Activated naive CD8-positive, alpha-beta T cell treated with anti-CD3 and anti-CD28 coated beads, Interleukin-2, amount 10 ng/mL, durations not matched to agents 7 days and 5 days (primary cell): ENCODE results near the gene MAGIX. TPM values are rescaled to one million over a fixed set of nuclear protein-coding genes. Genes with fewer than 3 reads are reported as not detected.
"Not testable (repeated sequence)": the region's sequence is repeated elsewhere in the genome, so short reads cannot be mapped to it uniquely, and the experiment has no call there.

Experiments used
- ATAC-seq: fragments of 150-1000 bp; cut with Tn5 transposase; one replicate; pipeline ENCODE4 v1.10.0; 2021; ENCODE audit warnings: low read depth, moderate library complexity
- POLR2A ChIA-PET: fragments of 350-600 bp; sonication (Branson Sonifier 250); formaldehyde crosslinking; loops from one replicate; lab custom pipeline; 2021; ENCODE audit warnings: antibody characterized with exemption; lab: Charles Lee
- DNase-seq: peaks from one replicate; pipeline ENCODE4 v3.0.0; 2021
- H3K27ac Mint-ChIP-seq: one replicate; pipeline ENCODE4 v1.8.0; 2022; ENCODE audit warnings: mild to moderate bottlenecking, mixed read lengths
- H3K27me3 Mint-ChIP-seq: one replicate; pipeline ENCODE4 v1.8.0; 2022; ENCODE audit warnings: mild to moderate bottlenecking, moderate library complexity, mixed read lengths
- H3K36me3 Mint-ChIP-seq: one replicate; pipeline ENCODE4 v1.8.0; 2021; ENCODE audit warnings: mild to moderate bottlenecking, mixed read lengths
- H3K4me1 Mint-ChIP-seq: one replicate; pipeline ENCODE4 v1.8.0; 2021; ENCODE audit warnings: mixed read lengths
- H3K4me3 Mint-ChIP-seq: one replicate; pipeline ENCODE4 v1.8.0; 2022; ENCODE audit warnings: mild to moderate bottlenecking, moderate library complexity, mixed read lengths
- H3K9me3 Mint-ChIP-seq: one replicate; pipeline ENCODE4 v1.8.0; 2021; ENCODE audit warnings: mixed read lengths
- total RNA-seq, 2 experiments: library from RNA; stranded (reverse); gene quantifications; one replicate each; pipeline ENCODE4 v1.2.3, GENCODE V29; 2021

Gene MAGIX
- total RNA-seq, result 1 to 10 TPM in 1 of 2 experiments, under 1 TPM in 1; 0.91 to 1.1 TPM

DNA sequence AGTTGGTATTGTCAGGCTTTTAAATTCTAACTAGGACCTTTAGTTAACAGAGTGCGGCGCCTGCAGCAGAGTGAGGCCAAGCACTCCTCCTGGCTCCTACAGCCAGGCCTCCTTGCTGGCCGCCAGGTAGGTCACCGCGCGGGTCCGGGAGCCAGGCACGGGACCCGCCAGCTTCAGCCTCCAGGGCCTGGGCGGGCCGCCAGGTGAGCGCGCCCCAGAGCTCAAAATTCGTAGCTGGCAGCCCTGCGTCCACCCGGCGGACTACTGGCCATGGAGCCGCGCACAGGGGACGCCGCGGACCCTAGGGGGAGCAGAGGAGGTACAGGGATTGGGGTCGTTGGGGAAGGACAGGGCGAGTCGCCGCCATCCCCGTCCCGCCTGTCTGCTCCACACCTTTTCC lies at the start of gene MAGIX:
Gene MAGIX (plus strand): TSS at position 139 of the 400 bp plus-strand sequence. CDS start 132 bp downstream, at position 271.
- peaks cover 24% of the 10 kb centered on the region for H3K4me1 Mint-ChIP-seq
- DNase-seq (no peak), ATAC-seq (no peak)
- H3K9me3 Mint-ChIP-seq, result no peaks in the 10 kb centered on the region
- peak within 1 kb of the TSS; percentile 70 for H3K27ac Mint-ChIP-seq
- H3K4me3 Mint-ChIP-seq, result peak within 1 kb of the TSS; percentile 88
- no peaks in the 10 kb centered on the region for H3K27me3 Mint-ChIP-seq
- no peaks in the 10 kb centered on the region for H3K36me3 Mint-ChIP-seq
- POLR2A ChIA-PET, result no interaction called here

GRCh38 chrX:49116076-49116475 lies 46.5 kb upstream of the MAGIX start:
- Mint-ChIP-seq H3K27ac (no peak overlapping the region), H3K4me3 (no peak overlapping the region), H3K4me1 (peaks cover 12% of the 10 kb centered on the region), H3K9me3 (no peaks in the 10 kb centered on the region), H3K36me3 (peaks cover 13% of the 10 kb centered on the region), H3K27me3 (no peaks in the 10 kb centered on the region)
- POLR2A ChIA-PET, result no interaction called here
- no peak for DNase-seq
- no peak for ATAC-seq

DNA sequence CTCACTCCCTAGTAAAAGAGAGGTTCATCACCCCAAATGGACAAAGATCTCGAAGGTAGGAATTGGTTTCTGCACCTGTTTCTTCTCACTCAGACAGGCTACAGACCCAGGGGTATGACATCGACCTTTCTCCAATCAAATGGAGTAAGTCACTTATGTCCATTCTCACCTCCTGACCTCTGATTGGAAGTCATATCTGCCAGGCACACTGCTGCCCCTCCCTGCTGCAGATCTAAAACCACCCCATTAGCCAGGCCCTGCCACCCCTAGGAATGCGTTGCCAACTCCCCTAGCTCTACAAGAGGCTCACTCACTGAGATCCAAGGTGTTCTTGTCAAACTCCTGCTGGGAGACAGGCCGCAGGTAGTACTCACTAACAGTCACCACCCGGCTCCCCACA lies 45.8 kb upstream of the MAGIX start:
- POLR2A ChIA-PET, result no interaction called here
- peak overlapping the region; percentile 9 for H3K4me3 Mint-ChIP-seq
- no peaks in the 10 kb centered on the region for H3K9me3 Mint-ChIP-seq
- peak overlapping the region; percentile 58 for H3K27ac Mint-ChIP-seq
- H3K36me3 Mint-ChIP-seq, result peaks cover 15% of the 10 kb centered on the region
- ATAC-seq, result no peak
- peaks cover 14% of the 10 kb centered on the region for H3K4me1 Mint-ChIP-seq
- no peak for DNase-seq
- no peaks in the 10 kb centered on the region for H3K27me3 Mint-ChIP-seq

DNA sequence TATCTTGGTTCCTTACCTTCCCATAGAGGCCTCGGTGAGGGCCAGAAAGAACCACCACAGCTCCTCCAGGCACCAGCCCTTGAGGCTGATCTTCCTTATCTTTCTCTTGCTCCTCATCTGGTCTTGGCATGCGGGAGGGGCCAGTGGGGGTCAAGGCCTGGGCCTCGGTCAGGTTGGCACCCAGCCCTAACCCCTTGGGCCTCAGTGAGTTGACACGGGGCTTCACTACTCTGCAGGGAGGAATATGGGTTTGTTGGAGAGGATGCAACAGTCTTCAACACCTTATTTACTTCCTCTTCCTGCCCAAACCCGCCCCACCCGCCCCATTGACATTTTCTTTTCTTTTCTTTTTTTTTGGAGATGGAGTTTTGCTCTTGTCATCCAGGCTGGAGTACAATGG lies 45.0 kb upstream of the MAGIX start:
- Mint-ChIP-seq H3K4me3 (peak overlapping the region; percentile 80), H3K4me1 (peaks cover 16% of the 10 kb centered on the region), H3K27me3 (no peaks in the 10 kb centered on the region), H3K36me3 (peaks cover 15% of the 10 kb centered on the region), H3K9me3 (no peaks in the 10 kb centered on the region), H3K27ac (peak overlapping the region; percentile 94)
- no peak for DNase-seq
- POLR2A ChIA-PET, result no interaction called here
- ATAC-seq, result no peak

GRCh38 chrX:49120091-49120490 lies 42.5 kb upstream of the MAGIX start:
- no peak for DNase-seq
- Mint-ChIP-seq H3K27ac (peak overlapping the region; percentile 56), H3K9me3 (no peaks in the 10 kb centered on the region), H3K4me1 (peaks cover 26% of the 10 kb centered on the region), H3K27me3 (no peaks in the 10 kb centered on the region), H3K36me3 (peaks cover 17% of the 10 kb centered on the region), H3K4me3 (peak overlapping the region; percentile 49)
- no peak for ATAC-seq
- POLR2A ChIA-PET, result interaction anchor here (1.2 kb wide), 1 partner anchor 19 kb away, joined by 3 read pairs; no protein-coding TSS in a partner anchor

DNA sequence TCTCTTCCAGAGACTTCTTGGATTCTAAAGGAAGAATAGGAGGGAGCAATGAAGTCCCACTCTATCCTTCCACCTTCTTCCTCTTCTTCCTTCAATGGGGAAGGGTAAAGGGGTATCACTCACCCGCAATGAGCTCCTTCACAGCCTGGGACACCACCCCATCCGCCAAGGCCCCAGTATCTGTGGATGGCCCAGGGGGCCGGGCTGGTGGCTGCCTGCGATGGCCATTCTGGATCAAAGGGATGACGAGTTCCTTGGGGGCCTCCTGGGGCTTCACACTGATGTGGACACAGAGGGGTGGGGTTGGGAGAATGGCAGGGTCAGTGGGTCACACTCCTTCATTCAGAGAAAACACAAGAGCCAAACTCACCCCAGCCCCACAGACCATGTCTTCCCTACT lies 40.1 kb upstream of the MAGIX start:
- ATAC-seq, result no peak
- Mint-ChIP-seq H3K27ac (peak overlapping the region; percentile 88), H3K27me3 (no peaks in the 10 kb centered on the region), H3K4me1 (peaks cover 22% of the 10 kb centered on the region), H3K9me3 (no peaks in the 10 kb centered on the region), H3K36me3 (peaks cover 12% of the 10 kb centered on the region), H3K4me3 (peak overlapping the region; percentile 97)
- POLR2A ChIA-PET, result interaction anchor here (1.2 kb wide), 1 partner anchor 22 kb away, joined by 3 read pairs; no protein-coding TSS in a partner anchor
- no peak for DNase-seq

DNA sequence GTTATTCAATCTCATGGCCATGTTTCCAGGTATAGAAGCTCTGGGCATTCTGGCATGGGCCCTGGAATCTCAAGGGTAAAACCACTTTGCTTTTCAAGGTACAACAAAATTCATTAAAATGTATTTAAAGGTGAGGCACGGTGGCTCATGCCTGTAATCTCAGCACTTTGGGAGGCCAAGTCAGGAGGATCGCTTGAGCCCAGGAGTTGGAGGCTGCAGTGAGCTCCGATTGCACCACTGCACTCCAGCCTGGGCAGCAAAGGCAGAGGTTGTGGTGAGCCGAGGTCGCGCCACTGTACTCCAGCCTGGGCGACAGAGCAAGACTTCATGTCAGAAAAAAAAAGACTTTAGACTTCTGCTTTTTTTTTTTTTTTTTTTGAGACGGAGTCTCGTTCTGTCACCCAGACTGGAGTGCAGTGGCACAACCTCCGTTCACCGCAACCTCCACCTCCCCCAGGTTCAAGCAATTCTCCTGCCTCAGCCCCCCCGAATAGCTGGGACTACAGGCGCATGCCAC lies 34.8 kb upstream of the MAGIX start:
- H3K27ac Mint-ChIP-seq, H3K4me1 Mint-ChIP-seq, DNase-seq, ATAC-seq, H3K36me3 Mint-ChIP-seq, POLR2A ChIA-PET, H3K9me3 Mint-ChIP-seq, H3K4me3 Mint-ChIP-seq, H3K27me3 Mint-ChIP-seq: not testable (repeated sequence)

DNA sequence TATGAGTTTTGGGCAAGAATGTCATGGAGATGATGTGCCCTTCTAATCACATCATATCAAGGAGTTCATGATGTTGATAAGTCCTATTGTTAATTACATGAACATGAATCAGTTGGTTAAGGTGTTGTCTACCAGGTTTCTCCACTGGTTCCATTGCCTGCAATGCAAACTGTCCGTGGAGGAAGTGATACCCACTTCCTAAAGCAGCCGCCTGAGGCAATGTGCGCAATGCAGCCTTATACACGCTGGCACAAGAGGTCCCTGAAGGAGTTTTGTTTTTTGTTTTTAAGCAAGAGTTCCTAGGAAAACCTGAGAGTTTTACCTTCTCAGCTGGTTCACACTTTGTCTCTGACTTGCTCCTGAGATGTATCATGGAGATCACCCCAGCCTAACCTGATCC lies 33.1 kb upstream of the MAGIX start:
- POLR2A ChIA-PET, result interaction anchor here (0.6 kb wide), 2 partner anchors 65 to 86 kb away, joined by 3 read pairs; partner anchors contain the start of gene TFE3
- no peak overlapping the region for H3K4me3 Mint-ChIP-seq
- no peaks in the 10 kb centered on the region for H3K36me3 Mint-ChIP-seq
- H3K27ac Mint-ChIP-seq, result no peak overlapping the region
- H3K27me3 Mint-ChIP-seq, result no peaks in the 10 kb centered on the region
- DNase-seq (no peak), ATAC-seq (no peak)
- no peaks in the 10 kb centered on the region for H3K9me3 Mint-ChIP-seq
- H3K4me1 Mint-ChIP-seq, result no peaks in the 10 kb centered on the region

GRCh38 chrX:49132275-49132674 lies 30.3 kb upstream of the MAGIX start:
- H3K36me3 Mint-ChIP-seq, H3K9me3 Mint-ChIP-seq, H3K4me3 Mint-ChIP-seq, DNase-seq, H3K27ac Mint-ChIP-seq, ATAC-seq, H3K4me1 Mint-ChIP-seq, H3K27me3 Mint-ChIP-seq: not testable (repeated sequence)
- POLR2A ChIA-PET, result interaction anchor here (0.6 kb wide), 1 partner anchor 18 kb away, joined by 3 read pairs; no protein-coding TSS in a partner anchor

- DNase-seq (no peak), ATAC-seq (no peak)
- Mint-ChIP-seq H3K27me3 (no peaks in the 10 kb centered on the region), H3K4me3 (no peak overlapping the region), H3K4me1 (no peaks in the 10 kb centered on the region), H3K27ac (no peak overlapping the region), H3K9me3 (no peaks in the 10 kb centered on the region), H3K36me3 (no peaks in the 10 kb centered on the region)
- POLR2A ChIA-PET, result no interaction called here
These were observed 28.8 kb upstream of the MAGIX start for GRCh38 chrX:49133759-49134158.

GRCh38 chrX:49137492-49137891 lies 25.1 kb upstream of the MAGIX start:
- Mint-ChIP-seq H3K4me3 (no peak overlapping the region), H3K27me3 (no peaks in the 10 kb centered on the region), H3K4me1 (no peaks in the 10 kb centered on the region), H3K36me3 (peaks cover 14% of the 10 kb centered on the region), H3K27ac (no peak overlapping the region), H3K9me3 (peaks cover 7% of the 10 kb centered on the region)
- POLR2A ChIA-PET, result no interaction called here
- DNase-seq (no peak), ATAC-seq (no peak)

DNA sequence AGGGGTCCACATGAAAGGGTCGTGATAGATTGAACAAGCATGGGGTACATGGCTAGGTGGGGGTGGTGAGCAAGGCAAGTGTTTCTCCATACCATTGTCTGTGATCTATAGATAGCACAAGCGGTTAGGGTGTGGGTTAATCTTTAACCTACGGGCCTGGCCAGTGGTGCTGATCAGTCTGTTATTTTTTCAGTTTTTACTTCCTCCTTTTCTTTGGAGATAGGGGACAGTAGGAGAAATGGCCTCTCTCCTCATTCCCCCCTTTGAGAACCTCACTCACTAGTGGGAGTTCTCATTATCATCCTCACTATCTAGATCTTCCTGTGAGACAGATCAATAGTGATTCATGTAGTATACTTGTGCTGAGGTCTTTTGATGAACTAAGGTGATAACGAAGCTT lies 22.8 kb upstream of the MAGIX start:
- no peak overlapping the region for H3K27ac Mint-ChIP-seq
- H3K27me3 Mint-ChIP-seq, result no peaks in the 10 kb centered on the region
- no peak overlapping the region for H3K4me3 Mint-ChIP-seq
- POLR2A ChIA-PET, result no interaction called here
- H3K9me3 Mint-ChIP-seq, result peaks cover 7% of the 10 kb centered on the region
- DNase-seq, result no peak
- H3K4me1 Mint-ChIP-seq, result no peaks in the 10 kb centered on the region
- H3K36me3 Mint-ChIP-seq, result peaks cover 14% of the 10 kb centered on the region
- ATAC-seq, result no peak

DNA sequence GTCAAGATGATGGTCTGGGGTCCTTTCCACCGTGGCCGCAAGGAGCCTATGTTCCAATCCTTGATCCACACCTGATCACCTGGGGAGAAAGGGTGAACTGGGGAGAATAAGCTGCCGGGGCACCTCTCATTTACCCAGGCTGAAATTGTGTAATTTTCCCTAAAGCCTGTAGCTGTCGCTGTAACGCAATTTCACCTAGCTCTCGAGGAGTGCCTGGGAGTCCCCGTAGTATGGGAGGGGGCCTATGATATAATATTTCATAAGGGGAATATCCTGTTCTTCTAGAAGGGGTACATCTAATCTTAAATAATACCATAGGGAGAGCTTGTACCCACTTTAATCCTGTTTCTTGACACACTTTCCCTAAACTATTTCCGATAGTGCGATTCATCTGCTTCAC lies 20.3 kb upstream of the MAGIX start:
- H3K27ac Mint-ChIP-seq, POLR2A ChIA-PET, H3K4me1 Mint-ChIP-seq, H3K9me3 Mint-ChIP-seq, DNase-seq, H3K27me3 Mint-ChIP-seq, ATAC-seq, H3K4me3 Mint-ChIP-seq: not testable (repeated sequence)
- H3K36me3 Mint-ChIP-seq, result peaks cover 14% of the 10 kb centered on the region

GRCh38 chrX:49143154-49143553 lies 19.4 kb upstream of the MAGIX start:
- H3K36me3 Mint-ChIP-seq, result peaks cover 15% of the 10 kb centered on the region
- POLR2A ChIA-PET, DNase-seq, H3K4me1 Mint-ChIP-seq, H3K27ac Mint-ChIP-seq, H3K27me3 Mint-ChIP-seq, H3K4me3 Mint-ChIP-seq, H3K9me3 Mint-ChIP-seq, ATAC-seq: not testable (repeated sequence)
